GM13976 (cell line): Measurements from ENCODE around the gene SRBD1.
"Not testable (repeated sequence)": the region's sequence is repeated elsewhere in the genome, so short reads cannot be mapped to it uniquely, and the experiment has no call there.

Experiments
- DNase-seq: peaks from one replicate; pipeline ENCODE4 v3.0.0; 2012; ENCODE audit warnings: low spot score
- in situ Hi-C: fragments of 300-500 bp; cut with MboI; formaldehyde crosslinking; loops from one replicate; pipeline ENCODE4 v1.12.0; 2022; ENCODE audit warnings: low sequenced_read_pairs, mixed read lengths, inconsistent platforms; ENCODE audit not compliant: unreplicated experiment
- TF ChIP-seq, protein P1 (sequence below): IDR thresholded peaks from 2 replicates; pipeline ENCODE4 v1.5.1; 2012; ENCODE audit warnings: borderline replicate concordance, mild to moderate bottlenecking; ENCODE audit not compliant: insufficient read depth; ENCODE audit errors: extremely low read depth, missing control alignments, control extremely low read depth

Gene SRBD1

DNA sequence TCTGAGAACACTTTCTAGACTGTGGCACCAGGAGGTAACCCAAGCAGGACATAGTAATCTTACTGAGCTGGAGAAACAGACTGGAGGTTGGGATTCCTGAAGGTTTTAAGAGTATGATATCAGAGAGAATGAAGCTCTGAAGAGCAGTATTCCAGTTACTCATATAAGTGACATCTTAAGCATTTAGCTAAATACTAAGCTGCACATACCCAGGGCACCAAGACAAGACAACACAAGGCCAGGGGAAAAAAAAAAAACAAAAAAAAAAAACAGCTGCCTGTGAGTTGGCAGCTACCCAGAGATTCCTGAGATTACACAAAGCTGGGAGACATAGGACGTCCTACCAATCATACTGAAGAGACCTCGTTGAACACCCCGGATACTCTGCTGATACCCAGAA is 175.8 kb downstream of the SRBD1 start:
- DNase-seq = no peak

DNA sequence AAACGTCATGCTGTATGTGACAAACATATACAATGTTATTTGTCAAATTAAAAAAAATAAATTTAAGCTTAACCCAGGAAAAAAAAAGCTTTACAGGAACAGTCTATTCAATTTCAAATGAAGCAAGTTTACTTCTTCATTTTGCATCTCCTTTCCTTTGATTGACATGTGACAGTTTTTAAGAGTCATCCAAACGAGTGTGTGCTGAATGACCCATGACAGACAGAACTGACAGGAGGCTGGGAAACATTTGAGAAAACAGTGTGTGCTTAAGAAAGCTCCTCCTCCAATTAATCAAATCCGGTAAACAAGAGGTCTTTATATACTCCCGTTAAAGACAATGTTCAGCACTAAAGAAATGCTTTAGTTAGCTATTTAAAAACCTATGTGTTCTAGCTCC is 177.7 kb downstream of the SRBD1 start:
- no peak for DNase-seq
- in situ Hi-C loops = no loop called here
- TF ChIP-seq, protein P1, sequence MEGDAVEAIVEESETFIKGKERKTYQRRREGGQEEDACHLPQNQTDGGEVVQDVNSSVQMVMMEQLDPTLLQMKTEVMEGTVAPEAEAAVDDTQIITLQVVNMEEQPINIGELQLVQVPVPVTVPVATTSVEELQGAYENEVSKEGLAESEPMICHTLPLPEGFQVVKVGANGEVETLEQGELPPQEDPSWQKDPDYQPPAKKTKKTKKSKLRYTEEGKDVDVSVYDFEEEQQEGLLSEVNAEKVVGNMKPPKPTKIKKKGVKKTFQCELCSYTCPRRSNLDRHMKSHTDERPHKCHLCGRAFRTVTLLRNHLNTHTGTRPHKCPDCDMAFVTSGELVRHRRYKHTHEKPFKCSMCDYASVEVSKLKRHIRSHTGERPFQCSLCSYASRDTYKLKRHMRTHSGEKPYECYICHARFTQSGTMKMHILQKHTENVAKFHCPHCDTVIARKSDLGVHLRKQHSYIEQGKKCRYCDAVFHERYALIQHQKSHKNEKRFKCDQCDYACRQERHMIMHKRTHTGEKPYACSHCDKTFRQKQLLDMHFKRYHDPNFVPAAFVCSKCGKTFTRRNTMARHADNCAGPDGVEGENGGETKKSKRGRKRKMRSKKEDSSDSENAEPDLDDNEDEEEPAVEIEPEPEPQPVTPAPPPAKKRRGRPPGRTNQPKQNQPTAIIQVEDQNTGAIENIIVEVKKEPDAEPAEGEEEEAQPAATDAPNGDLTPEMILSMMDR = no peak

More for the DNA sequence above, 175.8 kb downstream of the SRBD1 start:
- in situ Hi-C loops = no loop called here
- TF ChIP-seq, protein P1 = no peak

DNA sequence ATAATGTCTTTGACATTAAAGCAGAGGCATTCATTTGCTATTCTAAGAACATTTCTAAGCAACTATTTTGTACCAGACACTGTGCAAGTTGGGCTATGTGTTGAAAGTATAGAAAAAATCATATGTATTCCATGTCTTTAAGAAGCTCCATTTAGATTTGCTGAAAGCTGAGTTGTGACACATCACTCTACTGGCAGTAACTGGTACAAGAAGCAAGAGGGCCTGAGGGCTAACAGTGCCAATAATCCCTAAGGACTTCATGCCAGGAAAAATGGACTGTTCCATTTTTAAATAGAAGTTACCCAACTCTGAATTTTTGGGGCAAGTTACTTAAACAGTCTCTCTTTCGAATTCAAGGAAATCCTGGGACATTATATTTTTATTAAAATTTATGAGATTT is 178.7 kb downstream of the SRBD1 start:
- TF ChIP-seq, protein P1 = no peak
- no peak for DNase-seq
- in situ Hi-C loops = no loop called here

DNA sequence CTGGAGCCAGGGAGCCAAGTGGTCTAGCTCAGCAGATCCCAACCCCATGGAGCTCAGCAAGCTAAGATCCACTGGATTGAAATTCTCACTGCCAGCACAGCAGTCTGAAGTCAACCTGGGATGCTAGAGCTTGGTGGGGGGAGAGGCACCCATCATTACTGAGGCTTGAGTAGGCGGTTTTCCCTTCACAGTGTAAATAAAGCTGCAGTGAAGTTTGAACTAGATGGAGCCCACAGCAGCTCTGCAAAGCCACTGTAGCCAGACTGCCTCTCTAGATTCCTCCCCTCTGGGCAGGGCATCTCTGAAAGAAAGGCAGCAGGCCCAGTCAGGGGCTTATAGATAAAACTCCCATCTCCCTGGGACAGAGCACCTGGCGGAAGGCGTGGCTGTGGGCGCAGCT is 185.0 kb downstream of the SRBD1 start:
- in situ Hi-C loops, DNase-seq: not testable (repeated sequence)

DNA sequence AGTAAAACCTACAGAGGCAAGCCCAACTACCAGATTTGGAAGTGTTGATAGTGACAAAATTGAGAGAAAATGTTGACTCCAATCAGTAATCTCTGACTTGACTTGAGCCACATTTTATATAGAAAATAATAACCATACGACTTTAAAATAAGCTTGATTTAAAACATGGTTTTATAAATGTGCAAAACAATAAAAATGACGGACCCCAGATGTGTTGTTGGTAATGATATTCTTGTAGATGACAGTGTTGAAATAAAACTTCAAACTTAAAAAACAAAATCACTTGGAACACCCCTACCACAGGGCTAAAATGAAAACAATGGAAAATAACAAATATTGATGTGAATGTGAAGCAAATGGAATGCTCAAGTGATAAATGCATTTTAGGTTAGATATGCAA is 188.1 kb downstream of the SRBD1 start:
- TF ChIP-seq, protein P1 = no peak
- in situ Hi-C loops = no loop called here
- DNase-seq = no peak

DNA sequence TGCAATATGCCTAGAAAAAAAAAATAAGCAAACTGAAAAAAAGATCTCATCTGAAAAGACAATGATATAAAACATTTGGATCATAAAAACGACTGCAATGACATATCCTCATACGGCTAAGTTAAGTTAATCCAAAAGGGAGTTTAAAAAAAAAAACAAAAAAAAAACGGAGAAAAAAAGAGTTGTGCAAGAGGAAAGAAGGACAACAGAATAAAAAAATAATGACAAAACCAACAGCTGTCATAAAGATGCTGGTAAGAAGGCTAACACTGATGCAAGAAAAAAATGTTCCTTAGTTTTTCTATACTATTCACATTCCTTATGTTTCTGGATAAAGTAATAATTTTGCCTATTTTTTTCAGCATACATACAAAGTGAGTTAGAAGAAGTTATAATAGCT is 192.5 kb downstream of the SRBD1 start:
- DNase-seq = no peak
- in situ Hi-C loops = no loop called here
- TF ChIP-seq, protein P1 = no peak

DNA sequence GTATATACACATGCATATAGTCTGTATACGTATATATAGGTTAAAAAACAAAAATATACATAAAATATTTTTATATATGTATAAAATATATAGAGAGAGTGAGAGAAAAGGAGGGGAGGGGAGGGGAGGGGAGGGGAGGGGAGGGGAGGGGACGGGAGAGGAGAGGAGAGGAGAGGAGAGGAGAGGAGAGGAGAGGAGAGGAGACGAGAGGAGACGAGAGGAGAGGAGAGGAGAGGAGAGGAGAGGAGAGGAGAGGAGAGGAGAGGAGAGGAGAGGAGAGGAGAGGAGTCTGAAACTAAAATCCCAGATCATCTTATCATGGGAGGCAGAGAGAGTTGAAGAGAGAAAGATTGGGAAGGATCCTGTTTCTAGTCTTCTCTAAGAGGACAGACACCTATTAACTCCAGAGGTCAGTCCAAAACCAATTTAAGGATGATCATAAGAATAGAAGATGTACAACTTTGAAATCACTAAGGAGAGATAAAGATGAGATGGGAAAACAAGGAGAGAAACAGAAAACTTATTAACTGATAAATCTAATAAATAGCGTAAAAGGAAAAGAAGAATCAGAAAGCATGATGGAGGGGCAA is 195.4 kb downstream of the SRBD1 start:
- in situ Hi-C loops = no loop called here
- DNase-seq = no peak
- TF ChIP-seq, protein P1 = no peak
